H1 (cell line): ENCODE results near the gene TSHZ2. TPM values are rescaled to one million over a fixed set of nuclear protein-coding genes. Genes with fewer than 3 reads are reported as not detected.

Experiments
- CTCF ChIA-PET: fragments of 300-600 bp; sonication (Branson Sonifier 250); formaldehyde crosslinking; loops from one replicate; lab custom pipeline; 2021; ENCODE audit not compliant: partially characterized antibody; lab: Charles Lee
- POLR2A ChIA-PET: fragments of 300-600 bp; sonication (Branson Sonifier 250); formaldehyde crosslinking; loops from one replicate; lab custom pipeline; 2021; ENCODE audit warnings: inconsistent platforms; ENCODE audit not compliant: partially characterized antibody; lab: Charles Lee
- DNase-seq, 2 experiments: peaks; one replicate each; pipeline versions ENCODE4 v3.0.0 to v3.0.0-alpha.2; 2010 to 2022; ENCODE audit warnings: low spot score in 2 of 2, low read depth in 1 of 2, mixed read lengths in 1 of 2
- FAIRE-seq: peaks from 2 replicates; lab custom pipeline; 2011; peaks lifted over from hg19 to GRCh38; lab: Jason Lieb, UNC
- H2AFZ ChIP-seq: 2 replicates; pipeline ENCODE4 v1.8.1; 2012; ENCODE audit warnings: low read length, inconsistent platforms
- H2AK5ac ChIP-seq: 2 replicates; pipeline ENCODE4 v1.6.1; 2013; ENCODE audit warnings: low read depth, low read length
- H2BK120ac ChIP-seq: replicated peaks from 2 replicates; pipeline ENCODE3; 2013; ENCODE audit warnings: low read depth, low read length, inconsistent platforms
- H2BK12ac ChIP-seq: 2 replicates; pipeline ENCODE4 v1.6.1; 2013; ENCODE audit warnings: low read depth, low read length
- H2BK15ac ChIP-seq: 2 replicates; pipeline ENCODE4 v1.6.1; 2013; ENCODE audit warnings: low read length
- H2BK20ac ChIP-seq: 2 replicates; pipeline ENCODE4 v1.6.1; 2013; ENCODE audit warnings: low read length
- H2BK5ac ChIP-seq: 2 replicates; pipeline ENCODE4 v1.6.1; 2013; ENCODE audit warnings: low read depth, low read length
- H3K14ac ChIP-seq: 2 replicates; pipeline ENCODE4 v1.6.1; 2013; ENCODE audit warnings: inconsistent platforms; ENCODE audit not compliant: insufficient read length
- H3K18ac ChIP-seq: 2 replicates; pipeline ENCODE4 v1.6.1; 2013; ENCODE audit warnings: low read length; ENCODE audit errors: extremely low read depth
- H3K23ac ChIP-seq: 2 replicates; pipeline ENCODE4 v1.6.1; 2013; ENCODE audit warnings: inconsistent platforms; ENCODE audit not compliant: insufficient read length
- H3K23me2 ChIP-seq: 2 replicates; pipeline ENCODE4 v1.6.1; 2013; ENCODE audit warnings: low read depth, low read length
- H3K27ac ChIP-seq: 2 replicates; pipeline ENCODE4 v1.6.1; 2011; ENCODE audit warnings: low read depth, low read length, inconsistent platforms
- H3K27me3 ChIP-seq, 4 experiments: replicated peaks in 1 of 4; 1 replicate in 1 of 4; 2 replicates in 3 of 4; pipeline versions ENCODE4 v1.6.1 to v1.8.1; 2011 to 2013; ENCODE audit warnings: low read length in 3 of 4, mild to moderate bottlenecking in 3 of 4, inconsistent platforms in 2 of 4, mixed read lengths in 2 of 4, moderate library complexity in 1 of 4; ENCODE audit not compliant: control insufficient read depth in 3 of 4, insufficient read depth in 3 of 4; ENCODE audit errors: extremely low read depth in 1 of 4
- H3K36me3 ChIP-seq, 4 experiments: 2 replicates each; pipeline versions ENCODE4 v1.6.1 to v1.8.1; 2011 to 2013; ENCODE audit warnings: mild to moderate bottlenecking in 4 of 4, low read length in 3 of 4, moderate library complexity in 2 of 4, control low read depth in 1 of 4, inconsistent platforms in 1 of 4; ENCODE audit not compliant: insufficient read depth in 4 of 4, control insufficient read depth in 2 of 4
- H3K4ac ChIP-seq: replicated peaks from 2 replicates; pipeline ENCODE3; 2013; ENCODE audit warnings: low read length, low read depth, mixed read lengths, inconsistent platforms; ENCODE audit not compliant: insufficient read length
- H3K4me1 ChIP-seq, 4 experiments: replicated peaks in 1 of 4; 1 replicate in 1 of 4; 2 replicates in 3 of 4; pipeline versions ENCODE4 v1.6.1 to v1.8.1; 2011 to 2013; ENCODE audit warnings: low read length in 3 of 4, inconsistent platforms in 2 of 4, mixed read lengths in 1 of 4; ENCODE audit not compliant: insufficient read depth in 4 of 4, control insufficient read depth in 3 of 4
- H3K4me2 ChIP-seq, 2 experiments: 2 replicates each; pipeline versions ENCODE4 v1.6.1 to v1.8.1; 2011 to 2013; ENCODE audit warnings: low read depth in 2 of 2, low read length in 2 of 2, control low read depth in 1 of 2, inconsistent platforms in 1 of 2, mild to moderate bottlenecking in 1 of 2; ENCODE audit not compliant: insufficient read depth in 1 of 2
- H3K4me3 ChIP-seq, 4 experiments: fragments of 200-600, 300-600 bp in 1 of 4; sonication (generic), shearing (Covaris generic), sonication (Bioruptor Twin) in 1 of 4; 2 replicates each; pipeline versions ENCODE4 v1.5.1 to v1.8.1; 2011 to 2016; ENCODE audit warnings: low read length in 4 of 4, low read depth in 3 of 4, control low read depth in 2 of 4, inconsistent platforms in 2 of 4, mild to moderate bottlenecking in 2 of 4, mixed read lengths in 1 of 4, moderate library complexity in 1 of 4; ENCODE audit not compliant: insufficient read depth in 2 of 4; ENCODE audit errors: extremely low read depth in 1 of 4
- H3K56ac ChIP-seq: replicated peaks from 2 replicates; pipeline ENCODE3; 2013; ENCODE audit warnings: low read depth, mild to moderate bottlenecking, mixed read lengths, low read length, inconsistent platforms; ENCODE audit not compliant: insufficient read length
- H3K79me1 ChIP-seq: 2 replicates; pipeline ENCODE4 v1.6.1; 2013; ENCODE audit warnings: low read depth, low read length, control low read depth
- H3K79me2 ChIP-seq, 2 experiments: 2 replicates each; pipeline versions ENCODE4 v1.6.1 to v1.8.1; 2012 to 2013; ENCODE audit warnings: low read length in 2 of 2, mild to moderate bottlenecking in 2 of 2, inconsistent platforms in 1 of 2; ENCODE audit not compliant: insufficient read depth in 2 of 2, control insufficient read depth in 1 of 2
- H3K9ac ChIP-seq, 4 experiments: replicated peaks in 1 of 4; 1 replicate in 1 of 4; 2 replicates in 3 of 4; pipeline versions ENCODE4 v1.6.1 to v1.8.1; 2011 to 2013; ENCODE audit warnings: low read depth in 3 of 4, low read length in 3 of 4, control low read depth in 2 of 4, mild to moderate bottlenecking in 2 of 4, moderate library complexity in 2 of 4, inconsistent platforms in 1 of 4; ENCODE audit errors: extremely low read depth in 1 of 4
- H3K9me3 ChIP-seq, 2 experiments: 2 replicates each; pipeline versions ENCODE4 v1.6.1 to v1.8.1; 2012 to 2013; ENCODE audit warnings: mild to moderate bottlenecking in 2 of 2, moderate library complexity in 2 of 2, control low read depth in 1 of 2, inconsistent platforms in 1 of 2, low read depth in 1 of 2, low read length in 1 of 2, mixed read lengths in 1 of 2; ENCODE audit not compliant: insufficient read depth in 2 of 2
- H4K20me1 ChIP-seq, 2 experiments: replicated peaks in 1 of 2; 2 replicates each; pipeline versions ENCODE3 to v1.8.1; 2011 to 2013; ENCODE audit warnings: inconsistent platforms in 2 of 2, low read length in 2 of 2, mild to moderate bottlenecking in 1 of 2; ENCODE audit not compliant: insufficient read depth in 2 of 2, control insufficient read depth in 1 of 2
- H4K5ac ChIP-seq: 2 replicates; pipeline ENCODE4 v1.6.1; 2013; ENCODE audit warnings: low read length, low read depth, mixed read lengths, inconsistent platforms; ENCODE audit not compliant: insufficient read length
- H4K8ac ChIP-seq: 2 replicates; pipeline ENCODE4 v1.8.0; 2013; ENCODE audit warnings: mild to moderate bottlenecking, moderate library complexity, low read length, inconsistent platforms; ENCODE audit not compliant: insufficient read depth; ENCODE audit errors: extremely low read depth
- H4K91ac ChIP-seq: replicated peaks from 2 replicates; pipeline ENCODE3; 2013; ENCODE audit warnings: low read length, mixed read lengths, inconsistent platforms; ENCODE audit not compliant: insufficient read length
- BACH1 ChIP-seq: IDR thresholded peaks from 2 replicates; pipeline ENCODE4 v1.6.1; 2012; ENCODE audit warnings: low read length, improper control_type of control experiment
- WGBS, 2 experiments: shearing (Covaris generic) in 1 of 2; methylation state at CpG; one replicate each; pipeline versions ENCODE4 v1.1.6 to v1.1.7; 2013 to 2015; ENCODE audit warnings: low lambda C conversion rate in 2 of 2, mixed read lengths in 2 of 2, inconsistent platforms in 1 of 2, low coverage in 1 of 2, missing lambda C conversion rate in 1 of 2; ENCODE audit not compliant: insufficient replicate concordance in 2 of 2, insufficient coverage in 1 of 2, insufficient read length in 1 of 2; ENCODE audit errors: extremely low coverage in 1 of 2, missing lambda C conversion rate in 1 of 2; 5-methylcytosine and 5-hydroxymethylcytosine counted together
- polyA plus RNA-seq, 7 experiments: library from polyadenylated mRNA; depleted of rRNA in 3 of 7; stranded (reverse) in 5 of 7; unstranded in 2 of 7; fragments of >200 nt in 5 of 7; fragments of 200-250 nt in 2 of 7; gene quantifications; 1 replicate in 5 of 7; 2 replicates in 1 of 7; 4 replicates in 1 of 7; pipeline versions ENCODE4 v1.2.1 to v1.2.3, GENCODE V29; 2011 to 2013; ENCODE audit warnings: missing spikeins in 2 of 7, mixed read lengths in 2 of 7
- total RNA-seq: library from RNA; stranded (reverse); fragmentation: NEBNext Ultra II Directional; extraction: Animal tissue kit (Norgen Biotek cat#: 25700); gene quantifications from 2 replicates; pipeline ENCODE4 v1.2.1, GENCODE V29; 2021

TSHZ2 gene
- total and polyA plus RNA-seq, 2 of the 8 experiments (the other 6 are each of a cell fraction or from before 2014, with no cell fraction given), result 0.14 to 0.30 TPM

- H2BK20ac ChIP-seq, result no peak overlapping the region
- H3K4me2 ChIP-seq, result no peak overlapping the region
- no peak overlapping the region for H2AK5ac ChIP-seq
- no peaks in the 10 kb centered on the region for H3K79me1 ChIP-seq
- H2BK120ac ChIP-seq, result no peak overlapping the region
- no peak overlapping the region for H4K5ac ChIP-seq
- no peak overlapping the region for H3K56ac ChIP-seq
- no peak overlapping the region for H3K4ac ChIP-seq
- H3K27me3 ChIP-seq, result no peaks in the 10 kb centered on the region
- 83% methylated on average over 2 of the region's 2 CpGs; no CpG with 5 or more reads in 1 of the 2 experiments for WGBS, 2 experiments
- no peaks in the 10 kb centered on the region for H3K9me3 ChIP-seq
- H2BK12ac ChIP-seq, result no peak overlapping the region
- no peak overlapping the region for H2AFZ ChIP-seq
- FAIRE-seq (no peak), DNase-seq (no peak)
- H3K36me3 ChIP-seq, result no peaks in the 10 kb centered on the region
- H2BK5ac ChIP-seq, result no peak overlapping the region
- no peak overlapping the region for H2BK15ac ChIP-seq
- no peaks in the 10 kb centered on the region for H4K20me1 ChIP-seq
- H3K9ac ChIP-seq, result no peak overlapping the region
- no peak for TF ChIP-seq BACH1
- H3K27ac ChIP-seq, result no peak overlapping the region
- no peaks in the 10 kb centered on the region for H3K4me1 ChIP-seq
- H3K23me2 ChIP-seq, result no peaks in the 10 kb centered on the region
- no peak overlapping the region for H3K14ac ChIP-seq
- no peak overlapping the region for H3K23ac ChIP-seq
- POLR2A ChIA-PET, result no interaction called here
- no peaks in the 10 kb centered on the region for H3K79me2 ChIP-seq
- H4K91ac ChIP-seq, result no peak overlapping the region
- CTCF ChIA-PET, result interaction anchor here (0.7 to 1.6 kb wide), 2 partner anchors 13 to 51 kb away, joined by 3 to 4 read pairs; no protein-coding TSS in a partner anchor
- H3K4me3 ChIP-seq, result no peak overlapping the region
- no peak overlapping the region for H3K18ac ChIP-seq
- no peak overlapping the region for H4K8ac ChIP-seq
These were observed 337.4 kb downstream of the TSHZ2 start for GRCh38 chr20:53309515-53309914.
